GM18507 (cell line): Measurements from ENCODE around the gene HOXA3.

Experiments
- DNase-seq: peaks from one replicate; pipeline ENCODE4 v3.0.0; 2011; ENCODE audit warnings: low read depth; ENCODE audit not compliant: insufficient read length; ENCODE audit errors: extremely low spot score
- FAIRE-seq: peaks from 2 replicates; lab custom pipeline; 2011; peaks lifted over from hg19 to GRCh38; lab: Jason Lieb, UNC

HOXA3 gene

GRCh38 chr7:27179503-27180430 is 27.4 kb upstream of the HOXA3 start:
- FAIRE-seq (peak; percentile 65), DNase-seq (peak; percentile 53)

DNA sequence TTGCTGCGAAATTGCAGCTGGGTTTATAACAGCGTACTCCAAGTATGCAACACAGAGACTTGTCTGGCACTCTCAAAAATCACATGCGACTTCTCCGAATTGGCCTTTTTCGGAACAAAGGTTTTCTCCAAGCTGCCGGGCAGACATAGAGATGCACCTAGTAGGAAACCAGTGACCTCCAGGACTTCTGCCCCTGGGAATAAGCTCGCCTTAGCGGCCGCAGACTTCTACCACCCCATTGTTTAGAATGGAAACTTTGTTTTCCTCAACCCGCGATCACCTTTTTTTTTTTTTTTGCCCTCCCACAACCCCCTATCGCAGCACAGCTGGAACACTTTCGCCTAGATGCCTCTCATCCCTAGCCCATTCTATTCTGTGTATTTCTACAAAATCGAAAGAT is 26.6 kb upstream of the HOXA3 start:
- DNase-seq: no peak
- no peak for FAIRE-seq

DNA sequence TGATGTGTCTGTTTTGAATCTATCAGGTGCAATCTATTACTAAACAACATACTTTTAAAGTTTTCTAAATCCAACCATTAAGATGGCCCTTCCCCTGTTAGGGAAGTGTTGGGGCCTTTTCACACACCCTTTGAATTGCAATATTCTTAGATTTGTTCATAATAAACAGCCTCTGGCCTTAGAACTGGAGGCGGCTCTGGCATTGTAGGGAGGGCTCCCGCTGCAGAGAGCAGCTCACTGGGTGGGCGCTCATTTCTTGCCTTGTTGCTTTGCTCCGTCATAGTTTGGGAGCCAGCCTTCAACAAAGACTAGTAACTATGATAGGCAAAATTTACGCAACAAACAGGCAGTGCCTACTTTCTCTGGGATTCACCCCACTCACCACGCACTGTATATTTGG is 26.0 kb upstream of the HOXA3 start:
- FAIRE-seq: no peak

DNA sequence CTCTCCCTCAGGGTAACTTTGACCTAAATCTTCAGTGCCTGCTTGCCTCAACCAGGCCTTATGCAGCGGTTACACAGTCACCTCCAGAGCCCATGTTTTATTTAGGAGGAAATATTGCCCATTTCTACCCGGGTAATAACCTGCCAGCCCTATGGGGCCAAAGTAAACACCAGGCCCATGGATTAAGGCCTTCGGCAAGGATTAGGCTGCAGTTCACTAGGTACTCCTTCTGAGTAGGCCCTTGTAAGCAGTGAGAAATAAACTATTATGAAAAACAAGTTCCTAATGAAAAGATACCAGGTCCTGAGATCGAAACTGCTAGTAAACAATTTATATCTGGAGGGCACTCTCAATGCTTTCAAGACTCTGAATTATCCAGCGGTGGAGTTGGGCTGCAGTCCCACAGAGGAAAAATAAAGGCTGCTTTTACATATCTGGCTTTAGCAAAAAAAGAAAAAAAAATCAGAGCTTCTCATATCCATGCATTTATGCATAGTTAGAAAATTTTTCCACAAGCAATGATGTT is 25.5 kb upstream of the HOXA3 start:
- FAIRE-seq: no peak
- DNase-seq: no peak

More for the DNA sequence above, 26.0 kb upstream of the HOXA3 start:
- DNase-seq: no peak

DNA sequence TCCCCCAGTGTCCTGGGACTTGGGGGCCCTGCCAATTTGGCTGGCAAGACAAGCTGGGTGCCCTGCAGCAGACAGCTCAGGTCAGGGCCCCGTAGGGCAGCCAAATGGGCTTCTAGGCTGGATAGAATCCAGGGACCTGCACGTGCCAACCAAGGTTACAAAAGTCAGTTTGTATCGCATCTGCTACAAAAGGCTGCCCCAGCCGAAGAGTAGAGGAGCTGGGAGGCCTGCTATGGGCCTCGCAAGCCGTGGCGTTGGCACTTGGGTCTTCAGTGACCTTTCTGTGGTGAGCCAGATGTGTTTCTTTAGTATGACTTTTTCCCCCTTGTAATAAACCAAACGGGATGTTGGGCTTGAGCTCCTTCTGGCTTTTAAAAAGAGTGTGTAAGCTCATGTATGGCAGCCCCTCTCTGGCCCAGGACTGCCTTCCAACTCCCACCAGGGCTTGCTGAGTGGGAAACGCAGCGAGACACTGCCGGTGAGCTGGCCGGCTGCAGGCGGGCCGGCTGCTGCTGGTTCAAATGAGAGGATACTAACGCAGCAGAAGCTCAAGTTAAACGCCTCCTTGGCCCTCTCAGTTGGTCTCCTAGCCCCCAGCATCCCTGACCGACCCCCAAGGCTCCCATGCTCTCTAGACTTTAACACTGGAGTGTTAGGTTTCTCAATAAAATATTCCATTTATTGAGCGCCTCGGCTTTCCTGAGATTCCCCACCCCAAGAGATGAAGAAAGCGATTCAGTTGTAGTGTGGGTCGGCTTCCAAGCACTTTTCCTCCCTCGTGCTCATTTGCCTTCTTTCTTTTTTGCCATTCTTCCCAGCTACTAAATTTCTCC is 24.8 kb upstream of the HOXA3 start:
- FAIRE-seq: no peak
- DNase-seq: no peak

- DNase-seq (no peak), FAIRE-seq (no peak)
Observed at GRCh38 chr7:27176524-27176845, 24.1 kb upstream of the HOXA3 start.

DNA sequence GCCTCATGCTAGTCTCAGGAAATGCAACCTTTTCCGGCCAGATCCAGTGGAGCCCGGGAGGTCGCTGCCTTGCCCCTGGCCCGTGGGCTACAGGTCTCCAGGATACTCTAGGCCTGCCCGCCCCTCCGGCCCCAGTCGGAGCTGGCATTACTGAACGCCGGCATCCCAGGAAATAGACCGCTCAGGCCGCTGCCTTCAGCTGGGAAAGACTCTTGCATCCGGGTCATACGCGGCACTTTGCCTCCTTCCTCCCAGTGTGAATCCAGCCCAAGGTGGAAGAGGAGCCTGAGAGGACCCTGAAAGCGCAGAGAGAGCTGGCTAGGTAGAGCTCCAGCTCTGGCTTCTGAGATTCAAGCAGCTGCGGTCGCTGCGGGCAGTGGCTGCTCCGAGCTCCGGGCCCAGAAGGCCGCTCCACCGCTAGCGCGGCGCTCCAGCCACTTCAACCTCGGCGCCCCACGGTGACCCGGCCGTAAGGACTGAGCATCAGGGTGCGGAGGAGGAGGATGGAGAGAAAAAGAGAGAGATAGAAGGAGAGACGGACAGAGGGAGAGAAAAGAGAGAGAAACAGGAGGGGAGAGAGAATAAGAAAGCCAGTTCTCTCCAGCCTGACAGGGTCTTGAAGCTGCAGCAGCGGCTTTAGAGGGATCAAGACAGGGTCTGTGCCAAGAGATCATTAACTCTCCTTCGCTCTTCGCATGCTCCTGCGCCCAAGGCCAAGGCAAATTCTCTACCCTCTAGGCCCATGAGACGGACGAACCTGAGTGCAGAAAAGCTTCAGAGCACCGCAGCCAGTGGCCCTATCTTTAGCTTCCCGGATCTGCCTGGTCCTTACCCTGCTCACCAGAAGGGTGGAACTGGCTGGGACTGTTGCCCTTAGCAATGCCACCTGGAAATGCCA is 23.5 kb upstream of the HOXA3 start:
- FAIRE-seq: no peak

GRCh38 chr7:27174874-27175625 is 22.7 kb upstream of the HOXA3 start:
- DNase-seq: no peak
- FAIRE-seq: no peak

More for the DNA sequence above, 23.5 kb upstream of the HOXA3 start:
- DNase-seq: no peak

DNA sequence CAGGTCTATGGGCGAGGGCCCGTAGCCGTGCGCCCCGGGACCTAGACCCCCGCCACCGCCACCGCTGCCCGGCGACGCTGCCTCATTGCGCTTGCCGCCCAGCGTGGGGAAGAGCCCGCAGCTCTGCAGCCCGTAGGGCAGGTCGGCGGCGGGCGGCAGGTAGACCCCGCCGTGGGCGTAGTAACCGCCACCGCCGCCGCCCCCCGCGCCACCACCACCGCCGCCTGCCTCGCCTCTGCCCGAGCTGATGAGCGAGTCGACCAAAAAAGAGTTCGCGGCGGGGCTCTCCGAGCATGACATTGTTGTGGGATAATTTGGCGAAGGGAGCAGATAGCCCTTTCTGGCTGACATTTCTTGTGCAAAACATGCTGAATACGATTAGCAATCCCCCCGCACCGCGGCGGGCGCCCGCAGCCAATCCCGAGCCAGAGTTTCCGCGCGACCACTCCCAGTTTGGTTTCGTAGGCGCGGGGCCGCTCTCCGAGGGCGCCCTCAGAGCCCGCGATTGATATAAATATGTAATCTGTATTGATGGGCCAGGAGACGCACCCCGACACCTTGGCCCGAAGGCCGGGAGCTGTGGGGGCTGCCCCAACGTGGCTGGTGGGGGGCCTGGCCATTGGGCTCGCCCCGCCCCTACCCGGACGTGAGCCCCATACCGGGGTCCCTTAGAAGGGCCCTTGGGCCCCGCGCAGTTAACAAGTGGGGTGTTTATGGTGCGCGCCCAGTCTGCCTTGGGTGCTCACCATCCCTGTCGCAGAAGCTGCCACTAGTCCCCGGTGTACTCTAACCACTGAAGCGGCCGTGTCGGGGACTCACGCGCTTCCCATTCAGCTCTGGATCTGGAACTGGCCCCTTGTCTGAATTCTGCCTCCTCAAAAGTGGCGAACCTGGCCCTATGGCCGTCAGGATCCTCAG is 21.8 kb upstream of the HOXA3 start, which contains the start of gene HOXA10:
TSS of gene HOXA10 (minus strand) at position 365 of the 918 bp plus-strand sequence. CDS start at position 351, 14 bp downstream.
- DNase-seq (no peak), FAIRE-seq (no peak)

GRCh38 chr7:27173511-27173955 is 21.1 kb upstream of the HOXA3 start:
- DNase-seq (no peak), FAIRE-seq (no peak)

DNA sequence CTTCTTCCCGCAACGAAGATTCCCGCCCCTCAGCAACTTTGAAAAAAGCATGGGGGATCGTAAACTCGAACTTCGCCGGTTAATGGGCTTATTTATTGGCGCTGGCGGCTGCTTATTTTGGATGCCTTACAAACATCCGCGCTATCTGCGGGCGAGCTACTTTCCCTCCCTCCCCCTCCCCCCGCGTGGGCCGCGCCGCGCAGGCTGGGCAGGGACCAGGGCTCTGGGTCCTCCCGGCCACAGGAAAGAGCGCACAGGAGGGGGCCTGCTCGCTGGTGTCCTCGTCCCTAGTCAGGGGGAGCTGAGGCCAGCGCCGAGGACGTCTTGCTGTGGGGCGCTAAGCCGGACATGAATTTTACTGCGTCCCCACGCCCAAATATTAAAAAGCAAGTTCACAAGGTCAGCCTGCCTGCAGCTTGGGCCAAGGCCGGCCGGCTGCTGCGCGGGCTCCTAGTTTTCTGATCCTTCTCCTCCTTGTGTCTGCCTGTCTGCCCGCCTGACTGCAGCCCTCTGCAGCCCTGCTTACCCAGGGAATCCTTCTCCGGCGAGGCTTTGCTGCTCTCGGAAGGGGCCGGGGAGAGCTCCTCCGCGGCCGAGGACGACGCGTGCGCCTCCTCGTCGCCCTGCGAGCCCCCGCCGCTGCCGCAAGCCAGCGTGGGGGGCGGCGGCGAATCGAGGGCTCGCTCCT is 20.6 kb upstream of the HOXA3 start:
- DNase-seq (no peak), FAIRE-seq (no peak)

DNA sequence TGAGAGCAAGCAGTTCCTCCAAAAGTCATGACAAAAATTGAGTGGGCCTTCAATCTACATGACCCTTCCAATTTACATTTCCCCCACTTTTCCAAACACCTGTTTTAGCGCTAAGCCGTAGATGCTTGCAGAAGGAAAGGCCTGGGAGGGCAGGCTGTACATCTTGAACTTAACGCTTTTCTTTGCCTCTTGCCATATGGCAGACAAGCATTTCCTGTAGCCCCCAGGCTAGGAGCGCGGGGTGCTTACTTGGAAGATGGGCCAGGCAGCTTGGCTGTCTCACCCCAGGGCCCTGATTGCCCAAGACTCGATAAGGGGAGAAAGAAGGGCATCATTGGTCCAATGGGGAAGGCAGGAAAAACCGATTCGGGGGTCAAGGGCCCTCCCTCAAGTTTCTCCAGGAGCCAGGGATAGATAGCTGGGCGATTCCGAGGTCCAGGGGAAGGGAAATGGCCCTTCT is 20.0 kb upstream of the HOXA3 start:
- no peak for FAIRE-seq
- no peak for DNase-seq

GRCh38 chr7:27171637-27172314 is 19.4 kb upstream of the HOXA3 start:
- FAIRE-seq: no peak

GRCh38 chr7:27171325-27171636 is 18.9 kb upstream of the HOXA3 start:
- DNase-seq: no peak
- FAIRE-seq: no peak

More at GRCh38 chr7:27171637-27172314, 19.4 kb upstream of the HOXA3 start:
- no peak for DNase-seq

DNA sequence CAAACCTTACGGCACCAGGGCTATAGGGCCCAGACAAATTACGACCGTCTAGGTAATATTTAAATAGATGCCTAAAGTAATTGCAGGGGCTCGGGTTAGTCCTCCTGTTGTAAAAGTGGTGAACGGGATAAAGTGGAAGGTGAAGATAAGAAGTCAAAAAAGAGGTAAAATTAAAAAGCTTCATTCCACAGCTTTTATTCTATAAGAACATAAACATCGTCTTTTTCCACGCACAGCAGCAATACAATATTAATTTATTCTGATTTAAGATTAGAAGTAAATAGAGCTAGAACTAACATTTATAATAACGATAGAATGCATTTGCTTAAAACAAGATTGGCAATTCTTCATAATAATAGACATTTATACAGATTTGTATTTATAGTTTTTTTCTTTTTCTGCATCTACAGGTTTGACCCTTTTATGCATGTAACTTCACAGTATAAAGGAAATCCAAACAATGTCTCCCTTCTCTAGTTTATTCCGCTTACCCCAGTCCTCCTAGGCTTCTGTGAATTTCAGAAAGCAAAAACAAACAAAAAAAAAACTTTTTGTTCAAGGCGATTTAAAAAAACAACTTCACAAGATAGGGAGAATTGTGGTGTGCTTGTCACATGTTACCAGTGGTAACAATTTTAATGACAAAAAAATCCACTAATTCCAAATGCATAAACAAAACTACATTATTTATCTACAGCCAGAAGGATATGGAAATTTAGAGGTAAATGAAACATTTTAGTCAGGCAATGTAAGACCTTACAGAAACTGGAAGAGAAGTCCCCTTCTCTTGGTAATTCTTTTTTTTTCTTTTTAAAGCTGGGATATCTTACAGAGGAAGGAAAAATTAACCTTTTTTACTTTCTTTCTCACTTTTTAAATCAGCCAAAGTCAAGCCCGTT is 18.3 kb upstream of the HOXA3 start:
- no peak for DNase-seq
- FAIRE-seq: no peak
